Motor neuron (in vitro differentiated cells): ENCODE results near the gene INO80E. TPM values are rescaled to one million over a fixed set of nuclear protein-coding genes. Genes with fewer than 3 reads are reported as not detected.

Experiments used
- ATAC-seq, 8 experiments: fragments of 200-7000 bp; cut with Tn5 transposase; replicated peaks in 6 of 8; 2 replicates each; pipeline ENCODE4 v1.8.0; 2021; ENCODE audit warnings: mild to moderate bottlenecking in 8 of 8, moderate library complexity in 8 of 8
- H3K27ac ChIP-seq, 2 donors: fragments of 250-450 bp; sonication (Bioruptor Pico); 2 replicates each; pipeline ENCODE4 v1.9.0; 2021; ENCODE audit warnings: antibody characterized with exemption in 2 of 2, mild to moderate bottlenecking in 2 of 2, moderate library complexity in 1 of 2
- H3K4me1 ChIP-seq, 2 donors: fragments of 250-450 bp; sonication (Bioruptor Pico); replicated peaks in 1 of 2; 2 replicates each; pipeline ENCODE4 v1.6.1; 2021; ENCODE audit warnings: antibody characterized with exemption in 2 of 2, mild to moderate bottlenecking in 2 of 2, moderate library complexity in 1 of 2
- H3K4me3 ChIP-seq, 5 donors: fragments of 250-450 bp; sonication (Bioruptor Pico); 2 replicates each; pipeline ENCODE4 v1.9.0; 2021; ENCODE audit warnings: antibody characterized with exemption in 5 of 5, mild to moderate bottlenecking in 5 of 5, moderate library complexity in 4 of 5
- WGBS, 10 experiments: fragments of 450-650 bp; shearing (Covaris generic); methylation state at CpG; one replicate each; pipeline ENCODE4 v1.0.0; 2022; 5-methylcytosine and 5-hydroxymethylcytosine counted together
- in situ Hi-C, 9 experiments: fragments of 400-800 bp; cut with MboI; loops; one replicate each; pipeline ENCODE4 v1.15.0; 2021; ENCODE audit warnings: low sequenced_read_pairs in 9 of 9, low pct_unique_long_range_greater_than_20kb in 2 of 9; ENCODE audit not compliant: unreplicated experiment in 9 of 9
- total RNA-seq, 8 experiments: library from RNA; unstranded; fragments of 300-600 nt; gene quantifications; 2 replicates each; pipeline versions ENCODE4 v1.2.3 to v1.2.4, GENCODE V29; 2022

The INO80E gene
- total RNA-seq, 8 experiments from 2014 or later = 31.9 to 61.2 (median 54.2) TPM

DNA sequence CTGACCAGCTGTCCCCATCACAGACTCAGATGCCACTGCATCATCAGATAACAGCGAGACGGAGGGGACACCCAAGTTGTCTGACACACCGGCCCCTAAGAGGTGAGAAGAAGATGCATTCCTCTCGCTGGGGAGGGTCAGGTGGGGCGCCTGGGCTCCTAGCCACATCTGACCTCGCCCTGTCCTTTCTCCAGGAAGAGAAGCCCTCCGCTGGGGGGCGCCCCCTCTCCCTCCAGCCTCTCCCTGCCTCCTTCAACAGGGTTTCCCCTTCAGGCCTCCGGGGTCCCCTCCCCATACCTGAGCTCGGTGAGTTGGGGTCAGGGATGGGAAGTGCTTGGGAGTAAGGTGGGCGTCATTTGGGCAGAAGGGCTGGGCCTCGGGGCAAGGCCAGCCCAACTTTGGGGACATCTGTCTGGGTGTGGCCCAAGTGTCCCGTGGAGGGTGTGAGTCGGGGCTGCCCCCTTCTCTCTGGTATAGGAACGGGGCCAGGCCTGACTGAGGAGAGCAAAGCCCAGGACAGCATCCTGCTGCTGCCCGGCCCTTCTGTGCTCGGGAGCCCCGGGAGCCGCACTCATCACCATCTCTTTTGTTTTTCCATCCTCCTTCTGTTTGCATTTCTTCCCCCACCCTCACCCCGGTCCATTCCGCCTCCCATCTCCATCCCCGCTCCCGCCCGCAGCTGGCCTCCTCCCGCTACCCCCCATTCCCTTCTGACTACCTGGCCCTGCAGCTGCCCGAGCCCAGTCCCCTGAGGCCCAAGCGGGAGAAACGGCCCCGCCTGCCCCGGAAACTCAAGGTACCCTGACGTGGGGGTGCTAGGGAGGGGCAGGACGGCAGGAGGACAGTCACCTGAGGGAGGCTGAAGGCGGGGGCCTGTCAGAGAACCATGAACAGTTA, 4.9 kb downstream of the INO80E start:
- in situ Hi-C loops = loop anchor here in 4 of 9 experiments (25.0 kb wide), 2 partner anchors 164 to 189 kb away; partner anchors contain the start of genes MAZ (in 3 of the 4), MVP (in 3 of the 4), PAGR1 (in 3 of the 4) and PRRT2 (in 3 of the 4)
- Histone ChIP-seq H3K4me3 (no peak overlapping the region), H3K27ac (no peak overlapping the region), H3K4me1 (peaks cover 0 to 2% of the 10 kb centered on the region in 2 donors)
- WGBS, 10 experiments = 50 to 93% (median 63%) methylated on average over 2 to 4 of the region's 33 CpGs; no CpG with 5 or more reads in 7 of the 10 experiments
- ATAC-seq = no peak

DNA sequence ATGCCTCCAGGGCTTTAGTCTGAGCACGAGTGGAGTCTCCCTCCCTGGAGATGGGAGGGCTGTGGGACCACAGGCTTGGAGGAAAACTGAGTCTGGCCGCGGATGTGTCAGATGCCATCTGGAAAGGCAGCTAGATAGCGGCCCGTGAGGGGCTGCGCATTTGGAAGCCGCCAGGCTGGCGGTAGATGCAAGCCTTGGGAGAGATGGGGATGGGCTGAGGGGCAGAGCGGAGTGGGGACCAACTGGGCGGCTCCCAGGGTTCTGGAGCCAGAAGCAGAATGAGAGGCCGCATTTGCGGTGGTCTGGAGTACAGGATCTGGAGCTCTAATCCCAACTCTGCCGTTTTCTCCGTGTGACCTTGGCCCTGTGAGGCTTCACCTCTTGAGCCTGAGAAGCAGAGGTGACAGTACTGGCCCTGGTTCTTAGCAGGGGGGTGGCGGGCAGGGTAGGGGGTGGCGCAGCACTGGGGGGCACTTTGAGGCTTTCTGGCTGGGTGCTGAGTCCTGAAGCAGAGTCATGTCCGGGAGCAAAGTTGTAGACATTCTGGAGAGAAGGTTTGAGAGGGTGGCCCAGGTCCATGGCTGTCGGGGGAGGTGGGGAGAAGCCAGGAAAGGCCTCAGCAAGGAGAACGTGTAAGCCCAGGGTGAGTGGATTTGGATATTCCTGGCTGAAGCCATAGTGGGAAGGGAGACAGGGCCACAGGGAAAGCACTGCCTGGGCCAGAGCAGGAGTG, 6.7 kb downstream of the INO80E start:
- H3K4me3 ChIP-seq = no peak overlapping the region
- no peak overlapping the region for H3K27ac ChIP-seq
- 0 to 92% (median 76%) methylated on average over 1 to 5 of the region's 19 CpGs; no CpG with 5 or more reads in 2 of the 10 experiments for WGBS, 10 experiments
- no peak for ATAC-seq
- in situ Hi-C loops = loop anchor here in 4 of 9 experiments (25.0 kb wide), 2 partner anchors 165 to 190 kb away; partner anchors contain the start of genes MAZ (in 3 of the 4), MVP (in 3 of the 4), PAGR1 (in 3 of the 4) and PRRT2 (in 3 of the 4)
- H3K4me1 ChIP-seq = no peaks in the 10 kb centered on the region

DNA sequence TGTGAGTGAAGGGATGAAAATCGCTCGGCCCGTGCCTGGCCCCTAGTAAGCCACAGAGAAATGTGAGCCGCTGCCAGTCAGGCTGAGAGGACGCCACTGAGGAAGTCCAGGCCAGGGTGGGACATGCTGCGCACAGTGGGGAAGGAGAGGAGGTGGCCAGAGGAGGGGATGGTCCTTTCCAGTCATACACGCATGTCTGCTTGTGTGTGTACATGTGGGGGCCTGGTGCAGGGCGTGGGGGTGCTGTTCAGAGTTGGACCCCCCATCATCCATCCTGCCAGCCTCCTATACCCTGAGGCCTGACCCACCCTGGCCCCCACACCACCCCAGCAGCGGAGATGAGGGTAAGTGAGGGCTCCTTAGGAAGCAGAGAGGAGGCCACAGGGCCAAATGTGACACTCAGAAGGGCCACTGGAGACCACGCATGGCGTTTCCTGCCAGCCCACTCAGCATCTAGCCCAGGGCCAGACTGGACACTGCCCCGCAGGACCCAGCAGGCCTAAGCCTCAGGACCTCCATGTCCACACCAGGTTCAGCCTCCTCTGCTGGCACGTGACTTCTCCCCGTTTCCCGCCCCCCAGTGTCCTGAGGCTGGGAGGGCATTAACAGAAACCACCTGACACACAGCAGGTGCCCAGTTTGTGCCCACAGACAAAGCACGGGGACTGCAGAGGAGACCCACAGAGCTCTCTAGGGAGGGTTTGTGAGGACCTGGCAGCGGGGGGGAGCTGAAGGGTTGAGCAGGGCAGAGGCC, 7.8 kb downstream of the INO80E start:
- WGBS, 10 experiments = 92 to 100% (median 100%) methylated on average over 1 to 6 of the region's 17 CpGs; no CpG with 5 or more reads in 5 of the 10 experiments
- ATAC-seq = peak in 1 of 8 experiments; percentile 16
- in situ Hi-C loops = loop anchor here in 4 of 9 experiments (25.0 kb wide), 2 partner anchors 167 to 192 kb away; partner anchors contain the start of genes MAZ (in 3 of the 4), MVP (in 3 of the 4), PAGR1 (in 3 of the 4) and PRRT2 (in 3 of the 4)
- no peak overlapping the region for H3K4me3 ChIP-seq
- no peak overlapping the region for H3K27ac ChIP-seq
- no peaks in the 10 kb centered on the region for H3K4me1 ChIP-seq

DNA sequence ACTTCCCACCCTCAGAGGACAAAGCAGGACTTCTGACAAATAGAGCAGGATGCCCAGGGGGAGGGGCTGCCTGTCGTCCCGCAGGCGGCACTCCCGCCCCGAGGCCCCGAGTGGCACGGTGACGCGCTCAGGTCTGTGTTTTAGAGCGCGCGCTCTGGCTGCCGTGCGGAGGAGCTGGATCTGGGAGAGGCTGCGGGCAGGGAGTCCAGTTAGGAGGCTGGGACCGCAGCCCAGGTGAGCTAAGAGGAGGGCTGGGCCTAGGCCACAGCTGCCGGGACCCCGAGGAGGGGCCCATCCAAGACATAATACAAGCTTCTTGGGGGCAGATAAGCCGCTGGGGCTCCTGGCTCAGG, 8.4 kb downstream of the INO80E start:
- in situ Hi-C loops = loop anchor here in 4 of 9 experiments (25.0 kb wide), 2 partner anchors 167 to 192 kb away; partner anchors contain the start of genes MAZ (in 3 of the 4), MVP (in 3 of the 4), PAGR1 (in 3 of the 4) and PRRT2 (in 3 of the 4)
- Histone ChIP-seq H3K4me1 (peaks cover 2 to 3% of the 10 kb centered on the region in 2 donors), H3K4me3 (no peak overlapping the region), H3K27ac (no peak overlapping the region)
- ATAC-seq = peak in 3 of 8 experiments; percentile 7 to 14 (median 12)
- WGBS, 10 experiments = 67 to 96% (median 77%) methylated on average over 1 to 8 of the region's 19 CpGs; no CpG with 5 or more reads in 6 of the 10 experiments

DNA sequence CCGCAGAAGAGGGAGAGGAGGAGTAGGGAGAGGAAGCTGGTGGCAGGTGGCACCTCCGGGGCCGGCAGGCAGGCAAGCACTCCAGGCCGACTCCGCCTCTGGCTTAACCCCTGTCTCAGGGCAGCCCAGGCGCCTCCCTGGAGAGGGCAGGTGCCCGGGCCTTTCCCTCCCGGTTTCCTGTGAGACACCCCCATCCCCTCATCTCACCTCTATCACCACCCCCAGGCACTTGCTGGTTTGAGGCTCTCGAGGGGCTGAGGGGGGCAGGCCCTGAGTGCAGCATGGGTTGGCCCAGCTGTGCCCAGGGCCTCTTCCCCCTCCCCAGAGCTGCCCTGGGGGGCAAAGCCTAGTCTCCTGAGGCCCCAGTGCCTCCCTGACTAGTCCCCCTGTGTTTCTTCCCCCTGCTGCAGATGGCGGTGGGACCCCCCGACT, 8.8 kb downstream of the INO80E start:
- Histone ChIP-seq H3K4me1 (peaks cover 5 to 8% of the 10 kb centered on the region in 2 donors), H3K27ac (no peak overlapping the region), H3K4me3 (no peak overlapping the region)
- ATAC-seq = peak in 3 of 8 experiments; percentile 4 to 6 (median 6)
- in situ Hi-C loops = loop anchor here in 4 of 9 experiments (25.0 kb wide), 2 partner anchors 168 to 193 kb away; partner anchors contain the start of genes MAZ (in 3 of the 4), MVP (in 3 of the 4), PAGR1 (in 3 of the 4) and PRRT2 (in 3 of the 4)
- WGBS, 10 experiments = 78 to 100% (median 100%) methylated on average over 1 to 5 of the region's 11 CpGs; no CpG with 5 or more reads in 7 of the 10 experiments

DNA sequence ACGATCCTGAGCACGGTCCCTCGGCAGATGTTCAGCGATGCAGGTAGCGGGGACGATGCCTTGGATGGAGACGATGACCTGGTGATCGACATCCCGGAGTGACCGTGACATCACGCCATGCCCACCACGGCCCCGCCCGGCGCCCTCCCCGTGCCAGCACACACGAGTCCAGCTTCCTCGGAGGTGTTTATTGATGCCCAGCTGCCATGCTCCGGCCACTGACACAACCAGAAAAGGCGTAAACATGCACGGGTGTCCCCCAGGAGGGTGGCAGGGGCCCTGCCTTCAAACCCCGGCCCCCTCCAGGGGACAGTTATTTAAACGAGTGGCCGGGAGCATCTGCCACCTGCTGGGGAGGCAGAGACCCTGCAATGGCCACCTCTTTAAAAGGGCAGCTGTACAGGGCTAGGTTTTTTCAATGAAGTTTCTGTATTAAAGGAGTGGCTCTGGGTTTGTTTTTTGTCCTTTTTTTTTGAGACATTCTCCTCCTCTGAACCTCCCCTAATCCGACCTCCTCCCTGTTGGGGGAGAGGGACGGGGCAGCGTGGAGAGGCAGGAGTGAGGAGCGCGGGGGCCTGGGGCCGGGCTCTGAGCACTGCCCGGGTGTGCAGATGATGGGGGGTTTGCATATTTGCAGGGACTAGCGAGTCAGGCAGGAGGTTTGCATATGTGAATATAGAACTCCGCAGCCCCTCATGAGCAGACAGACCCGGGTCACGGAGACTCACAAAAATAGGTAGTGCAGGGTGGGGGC, 9.5 kb downstream of the INO80E start:
- in situ Hi-C loops = loop anchor here in 4 of 9 experiments (25.0 kb wide), 2 partner anchors 168 to 193 kb away; partner anchors contain the start of genes MAZ (in 3 of the 4), MVP (in 3 of the 4), PAGR1 (in 3 of the 4) and PRRT2 (in 3 of the 4)
- 40 to 93% methylated on average over 1 to 3 of the region's 35 CpGs; no CpG with 5 or more reads in 8 of the 10 experiments for WGBS, 10 experiments
- no peak overlapping the region for H3K4me3 ChIP-seq
- ATAC-seq = peak; percentile 44 to 74 (median 51)
- H3K4me1 ChIP-seq = peaks cover 11 to 13% of the 10 kb centered on the region in 2 donors
- H3K27ac ChIP-seq = no peak overlapping the region

DNA sequence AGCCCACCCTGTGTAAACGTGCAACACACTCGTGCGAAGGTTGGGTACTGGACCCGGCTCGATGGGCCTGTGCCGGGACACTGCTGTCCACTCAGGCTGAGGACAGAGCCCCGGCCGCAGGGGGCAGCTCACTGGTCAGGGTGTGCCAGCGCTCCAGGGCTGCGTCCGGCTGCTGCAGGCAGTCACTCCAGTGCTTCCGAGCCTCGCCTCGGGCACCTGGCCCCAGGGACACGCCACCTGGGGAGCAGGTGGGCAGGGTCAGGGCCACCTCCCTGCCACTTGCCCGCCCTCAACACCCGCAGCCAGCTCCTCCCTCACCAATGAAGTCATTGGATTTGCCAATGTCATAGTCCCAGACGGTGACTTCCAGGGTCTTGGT, 10.0 kb downstream of the INO80E start:
- no peak for ATAC-seq
- 94 to 100% methylated on average over 2 to 6 of the region's 18 CpGs; no CpG with 5 or more reads in 8 of the 10 experiments for WGBS, 10 experiments
- in situ Hi-C loops = loop anchor here in 4 of 9 experiments (25.0 kb wide), 2 partner anchors 169 to 194 kb away; partner anchors contain the start of genes MAZ (in 3 of the 4), MVP (in 3 of the 4), PAGR1 (in 3 of the 4) and PRRT2 (in 3 of the 4)
- no peak overlapping the region for H3K27ac ChIP-seq
- H3K4me1 ChIP-seq = peaks cover 12 to 13% of the 10 kb centered on the region in 2 donors
- no peak overlapping the region for H3K4me3 ChIP-seq

DNA sequence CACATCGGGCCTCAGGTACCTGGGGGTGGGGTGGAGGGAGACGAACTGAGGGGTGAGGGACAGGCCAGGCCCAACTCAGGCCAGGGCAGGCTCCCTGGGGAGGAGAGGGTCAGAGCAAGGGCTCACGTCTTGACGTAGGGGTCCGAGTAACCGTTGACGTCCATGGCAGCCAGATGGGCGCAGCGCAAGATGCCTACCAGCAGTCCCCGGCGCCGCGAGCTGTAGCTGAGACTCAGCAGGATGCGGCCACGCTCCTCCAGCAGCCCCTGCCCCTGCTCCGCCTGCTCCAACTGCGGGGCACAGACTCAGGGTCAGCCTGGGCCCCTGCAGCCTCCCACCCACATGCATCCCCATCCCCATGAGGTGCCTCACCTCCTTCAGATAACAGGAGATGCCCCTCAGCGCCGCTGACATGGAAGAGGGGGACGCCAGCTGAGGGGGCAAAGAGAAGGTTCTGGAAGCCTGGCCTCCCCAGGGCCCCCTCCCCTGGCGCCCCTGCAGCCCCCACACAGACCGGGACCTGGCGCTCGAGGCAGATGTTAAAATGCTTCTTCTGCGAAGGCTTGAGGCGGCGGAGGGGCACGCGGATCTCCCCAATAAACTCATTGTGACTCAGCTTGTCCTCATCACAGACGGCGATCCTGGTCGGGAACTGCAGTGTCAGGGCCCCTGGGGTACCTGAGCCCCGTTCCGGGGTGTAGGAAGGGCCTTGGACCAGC, 10.8 kb downstream of the INO80E start:
- in situ Hi-C loops = loop anchor here in 4 of 9 experiments (25.0 kb wide), 2 partner anchors 170 to 195 kb away; partner anchors contain the start of genes MAZ (in 3 of the 4), MVP (in 3 of the 4), PAGR1 (in 3 of the 4) and PRRT2 (in 3 of the 4)
- Histone ChIP-seq H3K4me3 (no peak overlapping the region), H3K4me1 (peaks cover 13 to 17% of the 10 kb centered on the region in 2 donors), H3K27ac (no peak overlapping the region)
- ATAC-seq = no peak
- 98% methylated on average over 6 of the region's 34 CpGs; no CpG with 5 or more reads in 9 of the 10 experiments for whole genome bisulfite sequencing, 10 experiments

DNA sequence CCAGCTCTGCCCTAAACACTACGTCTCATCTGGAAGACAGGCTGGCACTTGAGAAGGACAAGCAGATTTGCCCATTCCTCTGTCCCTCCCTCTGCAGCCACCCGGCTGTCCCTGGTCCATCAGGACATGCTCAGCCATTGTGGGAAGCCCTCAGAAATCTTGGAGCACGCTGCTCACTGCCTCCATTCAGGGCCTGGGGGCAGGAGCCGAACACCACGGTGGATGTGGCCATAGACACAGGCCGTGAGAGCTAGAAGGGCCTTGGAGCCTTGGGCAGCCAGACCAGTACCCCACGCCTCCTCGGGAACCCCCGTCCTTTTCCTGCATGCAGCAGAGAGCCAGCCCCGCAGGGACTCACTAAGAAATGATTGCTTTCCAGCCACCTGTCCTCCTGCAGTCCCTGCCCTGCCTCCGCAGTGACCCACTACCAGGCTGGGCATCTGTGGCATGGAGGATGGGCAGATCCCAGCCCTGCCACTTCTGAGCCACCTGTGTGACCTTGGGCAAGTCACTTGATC, 11.4 kb downstream of the INO80E start:
- H3K4me1 ChIP-seq = peaks cover 13 to 17% of the 10 kb centered on the region in 2 donors
- 67 to 100% (median 74%) methylated on average over 1 to 6 of the region's 11 CpGs; no CpG with 5 or more reads in 6 of the 10 experiments for WGBS, 10 experiments
- no peak for ATAC-seq
- no peak overlapping the region for H3K27ac ChIP-seq
- in situ Hi-C loops = loop anchor here in 4 of 9 experiments (25.0 kb wide), 2 partner anchors 170 to 195 kb away; partner anchors contain the start of genes MAZ (in 3 of the 4), MVP (in 3 of the 4), PAGR1 (in 3 of the 4) and PRRT2 (in 3 of the 4)
- no peak overlapping the region for H3K4me3 ChIP-seq
